H1 (cell line): Measurements from ENCODE around the gene KRTAP12-4. TPM values are rescaled to one million over a fixed set of nuclear protein-coding genes. Genes with fewer than 3 reads are reported as not detected.

Source experiments
- CTCF ChIA-PET: fragments of 300-600 bp; sonication (Branson Sonifier 250); formaldehyde crosslinking; loops from one replicate; lab custom pipeline; 2021; ENCODE audit not compliant: partially characterized antibody; lab: Charles Lee
- POLR2A ChIA-PET: fragments of 300-600 bp; sonication (Branson Sonifier 250); formaldehyde crosslinking; loops from one replicate; lab custom pipeline; 2021; ENCODE audit warnings: inconsistent platforms; ENCODE audit not compliant: partially characterized antibody; lab: Charles Lee
- DNase-seq, 2 experiments: peaks; one replicate each; pipeline versions ENCODE4 v3.0.0 to v3.0.0-alpha.2; 2010 to 2022; ENCODE audit warnings: low spot score in 2 of 2, low read depth in 1 of 2, mixed read lengths in 1 of 2
- FAIRE-seq: peaks from 2 replicates; lab custom pipeline; 2011; peaks lifted over from hg19 to GRCh38; lab: Jason Lieb, UNC
- H2AFZ ChIP-seq: 2 replicates; pipeline ENCODE4 v1.8.1; 2012; ENCODE audit warnings: low read length, inconsistent platforms
- H2AK5ac ChIP-seq: 2 replicates; pipeline ENCODE4 v1.6.1; 2013; ENCODE audit warnings: low read depth, low read length
- H2BK120ac ChIP-seq: replicated peaks from 2 replicates; pipeline ENCODE3; 2013; ENCODE audit warnings: low read depth, low read length, inconsistent platforms
- H2BK12ac ChIP-seq: 2 replicates; pipeline ENCODE4 v1.6.1; 2013; ENCODE audit warnings: low read depth, low read length
- H2BK15ac ChIP-seq: 2 replicates; pipeline ENCODE4 v1.6.1; 2013; ENCODE audit warnings: low read length
- H2BK20ac ChIP-seq: 2 replicates; pipeline ENCODE4 v1.6.1; 2013; ENCODE audit warnings: low read length
- H2BK5ac ChIP-seq: 2 replicates; pipeline ENCODE4 v1.6.1; 2013; ENCODE audit warnings: low read depth, low read length
- H3K14ac ChIP-seq: 2 replicates; pipeline ENCODE4 v1.6.1; 2013; ENCODE audit warnings: inconsistent platforms; ENCODE audit not compliant: insufficient read length
- H3K18ac ChIP-seq: 2 replicates; pipeline ENCODE4 v1.6.1; 2013; ENCODE audit warnings: low read length; ENCODE audit errors: extremely low read depth
- H3K23ac ChIP-seq: 2 replicates; pipeline ENCODE4 v1.6.1; 2013; ENCODE audit warnings: inconsistent platforms; ENCODE audit not compliant: insufficient read length
- H3K23me2 ChIP-seq: 2 replicates; pipeline ENCODE4 v1.6.1; 2013; ENCODE audit warnings: low read depth, low read length
- H3K27ac ChIP-seq: 2 replicates; pipeline ENCODE4 v1.6.1; 2011; ENCODE audit warnings: low read depth, low read length, inconsistent platforms
- H3K27me3 ChIP-seq, 4 experiments: replicated peaks in 1 of 4; 1 replicate in 1 of 4; 2 replicates in 3 of 4; pipeline versions ENCODE4 v1.6.1 to v1.8.1; 2011 to 2013; ENCODE audit warnings: low read length in 3 of 4, mild to moderate bottlenecking in 3 of 4, inconsistent platforms in 2 of 4, mixed read lengths in 2 of 4, moderate library complexity in 1 of 4; ENCODE audit not compliant: control insufficient read depth in 3 of 4, insufficient read depth in 3 of 4; ENCODE audit errors: extremely low read depth in 1 of 4
- H3K36me3 ChIP-seq, 4 experiments: 2 replicates each; pipeline versions ENCODE4 v1.6.1 to v1.8.1; 2011 to 2013; ENCODE audit warnings: mild to moderate bottlenecking in 4 of 4, low read length in 3 of 4, moderate library complexity in 2 of 4, control low read depth in 1 of 4, inconsistent platforms in 1 of 4; ENCODE audit not compliant: insufficient read depth in 4 of 4, control insufficient read depth in 2 of 4
- H3K4ac ChIP-seq: replicated peaks from 2 replicates; pipeline ENCODE3; 2013; ENCODE audit warnings: low read length, low read depth, mixed read lengths, inconsistent platforms; ENCODE audit not compliant: insufficient read length
- H3K4me1 ChIP-seq, 4 experiments: replicated peaks in 1 of 4; 1 replicate in 1 of 4; 2 replicates in 3 of 4; pipeline versions ENCODE4 v1.6.1 to v1.8.1; 2011 to 2013; ENCODE audit warnings: low read length in 3 of 4, inconsistent platforms in 2 of 4, mixed read lengths in 1 of 4; ENCODE audit not compliant: insufficient read depth in 4 of 4, control insufficient read depth in 3 of 4
- H3K4me2 ChIP-seq, 2 experiments: 2 replicates each; pipeline versions ENCODE4 v1.6.1 to v1.8.1; 2011 to 2013; ENCODE audit warnings: low read depth in 2 of 2, low read length in 2 of 2, control low read depth in 1 of 2, inconsistent platforms in 1 of 2, mild to moderate bottlenecking in 1 of 2; ENCODE audit not compliant: insufficient read depth in 1 of 2
- H3K4me3 ChIP-seq, 4 experiments: fragments of 200-600, 300-600 bp in 1 of 4; sonication (generic), shearing (Covaris generic), sonication (Bioruptor Twin) in 1 of 4; 2 replicates each; pipeline versions ENCODE4 v1.5.1 to v1.8.1; 2011 to 2016; ENCODE audit warnings: low read length in 4 of 4, low read depth in 3 of 4, control low read depth in 2 of 4, inconsistent platforms in 2 of 4, mild to moderate bottlenecking in 2 of 4, mixed read lengths in 1 of 4, moderate library complexity in 1 of 4; ENCODE audit not compliant: insufficient read depth in 2 of 4; ENCODE audit errors: extremely low read depth in 1 of 4
- H3K56ac ChIP-seq: replicated peaks from 2 replicates; pipeline ENCODE3; 2013; ENCODE audit warnings: low read depth, mild to moderate bottlenecking, mixed read lengths, low read length, inconsistent platforms; ENCODE audit not compliant: insufficient read length
- H3K79me1 ChIP-seq: 2 replicates; pipeline ENCODE4 v1.6.1; 2013; ENCODE audit warnings: low read depth, low read length, control low read depth
- H3K79me2 ChIP-seq, 2 experiments: 2 replicates each; pipeline versions ENCODE4 v1.6.1 to v1.8.1; 2012 to 2013; ENCODE audit warnings: low read length in 2 of 2, mild to moderate bottlenecking in 2 of 2, inconsistent platforms in 1 of 2; ENCODE audit not compliant: insufficient read depth in 2 of 2, control insufficient read depth in 1 of 2
- H3K9ac ChIP-seq, 4 experiments: replicated peaks in 1 of 4; 1 replicate in 1 of 4; 2 replicates in 3 of 4; pipeline versions ENCODE4 v1.6.1 to v1.8.1; 2011 to 2013; ENCODE audit warnings: low read depth in 3 of 4, low read length in 3 of 4, control low read depth in 2 of 4, mild to moderate bottlenecking in 2 of 4, moderate library complexity in 2 of 4, inconsistent platforms in 1 of 4; ENCODE audit errors: extremely low read depth in 1 of 4
- H3K9me3 ChIP-seq, 2 experiments: 2 replicates each; pipeline versions ENCODE4 v1.6.1 to v1.8.1; 2012 to 2013; ENCODE audit warnings: mild to moderate bottlenecking in 2 of 2, moderate library complexity in 2 of 2, control low read depth in 1 of 2, inconsistent platforms in 1 of 2, low read depth in 1 of 2, low read length in 1 of 2, mixed read lengths in 1 of 2; ENCODE audit not compliant: insufficient read depth in 2 of 2
- H4K20me1 ChIP-seq, 2 experiments: replicated peaks in 1 of 2; 2 replicates each; pipeline versions ENCODE3 to v1.8.1; 2011 to 2013; ENCODE audit warnings: inconsistent platforms in 2 of 2, low read length in 2 of 2, mild to moderate bottlenecking in 1 of 2; ENCODE audit not compliant: insufficient read depth in 2 of 2, control insufficient read depth in 1 of 2
- H4K5ac ChIP-seq: 2 replicates; pipeline ENCODE4 v1.6.1; 2013; ENCODE audit warnings: low read length, low read depth, mixed read lengths, inconsistent platforms; ENCODE audit not compliant: insufficient read length
- H4K8ac ChIP-seq: 2 replicates; pipeline ENCODE4 v1.8.0; 2013; ENCODE audit warnings: mild to moderate bottlenecking, moderate library complexity, low read length, inconsistent platforms; ENCODE audit not compliant: insufficient read depth; ENCODE audit errors: extremely low read depth
- H4K91ac ChIP-seq: replicated peaks from 2 replicates; pipeline ENCODE3; 2013; ENCODE audit warnings: low read length, mixed read lengths, inconsistent platforms; ENCODE audit not compliant: insufficient read length
- TAF1 ChIP-seq: IDR thresholded peaks from 2 replicates; pipeline ENCODE4 v1.6.1; 2011; ENCODE audit warnings: mild to moderate bottlenecking, low read depth, low read length
- WGBS, 2 experiments: shearing (Covaris generic) in 1 of 2; methylation state at CpG; one replicate each; pipeline versions ENCODE4 v1.1.6 to v1.1.7; 2013 to 2015; ENCODE audit warnings: low lambda C conversion rate in 2 of 2, mixed read lengths in 2 of 2, inconsistent platforms in 1 of 2, low coverage in 1 of 2, missing lambda C conversion rate in 1 of 2; ENCODE audit not compliant: insufficient replicate concordance in 2 of 2, insufficient coverage in 1 of 2, insufficient read length in 1 of 2; ENCODE audit errors: extremely low coverage in 1 of 2, missing lambda C conversion rate in 1 of 2; 5-methylcytosine and 5-hydroxymethylcytosine counted together
- polyA plus RNA-seq, 7 experiments: library from polyadenylated mRNA; depleted of rRNA in 3 of 7; stranded (reverse) in 5 of 7; unstranded in 2 of 7; fragments of >200 nt in 5 of 7; fragments of 200-250 nt in 2 of 7; gene quantifications; 1 replicate in 5 of 7; 2 replicates in 1 of 7; 4 replicates in 1 of 7; pipeline versions ENCODE4 v1.2.1 to v1.2.3, GENCODE V29; 2011 to 2013; ENCODE audit warnings: missing spikeins in 2 of 7, mixed read lengths in 2 of 7
- total RNA-seq: library from RNA; stranded (reverse); fragmentation: NEBNext Ultra II Directional; extraction: Animal tissue kit (Norgen Biotek cat#: 25700); gene quantifications from 2 replicates; pipeline ENCODE4 v1.2.1, GENCODE V29; 2021

The KRTAP12-4 gene
- total and polyA plus RNA-seq, 2 of the 8 experiments (the other 6 are each of a cell fraction or from before 2014, with no cell fraction given), result not detected

DNA sequence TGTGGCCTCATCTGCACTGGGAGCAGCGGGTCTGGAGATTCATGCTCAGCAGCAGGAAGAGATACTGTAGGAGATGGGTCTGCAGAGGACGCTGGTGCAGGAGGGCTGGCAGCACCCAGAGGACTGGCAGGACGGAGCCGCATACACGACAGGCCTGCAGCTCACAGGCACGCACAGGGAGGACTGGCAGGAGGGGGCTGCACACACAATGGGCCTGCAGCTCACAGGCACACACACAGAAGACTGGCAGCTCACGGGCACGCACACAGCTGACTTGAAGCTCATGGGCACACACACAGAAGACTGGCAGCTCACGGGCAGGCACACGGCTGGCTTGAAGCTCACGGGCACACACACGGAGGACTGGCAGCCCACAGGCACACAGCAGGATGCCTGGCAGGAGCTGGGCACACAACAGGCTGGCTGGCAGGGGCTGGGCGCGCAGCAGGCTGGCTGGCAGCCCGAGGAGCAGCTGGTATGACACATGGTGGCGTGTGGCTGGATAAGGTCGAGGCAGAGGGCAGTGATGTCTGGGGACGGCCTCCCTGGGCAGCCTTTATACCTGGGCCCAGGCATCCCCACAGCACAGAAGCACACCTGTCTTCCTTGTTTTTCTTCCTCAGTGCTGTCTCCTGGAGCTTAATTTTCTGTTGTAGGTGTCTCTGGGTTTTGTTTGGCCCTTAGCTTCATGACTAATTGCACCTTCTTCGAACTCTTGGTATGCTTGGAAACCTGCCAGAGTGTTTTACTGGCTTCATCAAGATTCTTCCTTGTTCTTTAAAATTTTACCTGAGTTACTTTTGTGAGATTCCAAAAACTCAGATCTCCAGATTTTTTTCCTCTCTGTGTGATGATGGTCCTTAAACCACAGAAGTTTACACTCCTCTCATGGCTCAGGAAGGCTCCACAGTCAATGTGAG lies 12.2 kb upstream of the KRTAP12-4 start, which contains the start of gene KRTAP12-2:
Gene KRTAP12-2 (minus strand): TSS at position 527 of the 920 bp plus-strand sequence. CDS start 41 bp downstream, at position 486.
- no peak within 1 kb of the TSS for H2AFZ ChIP-seq

More for the DNA sequence above, 12.2 kb upstream of the KRTAP12-4 start, which contains the start of gene KRTAP12-2:
- no peak within 1 kb of the TSS for H2BK5ac ChIP-seq
- H3K9ac ChIP-seq, result no peak within 1 kb of the TSS
- POLR2A ChIA-PET, result no interaction called here
- H2BK120ac ChIP-seq, result no peak within 1 kb of the TSS
- FAIRE-seq (no peak), DNase-seq (no peak)
- H2BK15ac ChIP-seq, result 0 out of 2 replicates have a peak within 1 kb of the TSS, but pooled peaks have one; percentile 72
- no peak within 1 kb of the TSS for H3K14ac ChIP-seq
- 0 out of 2 replicates have a peak within 1 kb of the TSS, but pooled peaks have one; percentile 32 for H2BK20ac ChIP-seq
- H4K20me1 ChIP-seq, result no peaks in the 10 kb centered on the region
- H3K18ac ChIP-seq, result no peak within 1 kb of the TSS; the same call in 1 of the 2 replicates
- no peaks in the 10 kb centered on the region for H3K23me2 ChIP-seq
- H3K36me3 ChIP-seq, result no peaks in the 10 kb centered on the region
- H3K9me3 ChIP-seq, result peaks cover 19 to 24% of the 10 kb centered on the region in 2 experiments
- CTCF ChIA-PET, result interaction anchor here (0.7 to 1.2 kb wide), 3 partner anchors 48 to 52 kb away, joined by 3 read pairs; no protein-coding TSS in a partner anchor
- H3K56ac ChIP-seq, result no peak within 1 kb of the TSS
- H4K5ac ChIP-seq, result no peak within 1 kb of the TSS
- H3K23ac ChIP-seq, result no peak within 1 kb of the TSS
- H3K4me2 ChIP-seq, result no peak within 1 kb of the TSS
- no peak within 1 kb of the TSS for H3K4ac ChIP-seq
- H4K8ac ChIP-seq, result no peak within 1 kb of the TSS
- no peak within 1 kb of the TSS for H3K27ac ChIP-seq
- H3K79me2 ChIP-seq, result no peaks in the 10 kb centered on the region; a peak in 1 of 4 replicates
- TF ChIP-seq TAF1, result no peak
- TF ChIP-seq, all 59 proteins: peak for 0
- H2AK5ac ChIP-seq, result no peak within 1 kb of the TSS
- H3K79me1 ChIP-seq, result no peaks in the 10 kb centered on the region
- H3K27me3 ChIP-seq, result no peaks in the 10 kb centered on the region
- H4K91ac ChIP-seq, result no peak within 1 kb of the TSS
- no peak within 1 kb of the TSS for H2BK12ac ChIP-seq
- no peaks in the 10 kb centered on the region; a peak in 2 of 7 replicates for H3K4me1 ChIP-seq
- no peak within 1 kb of the TSS for H3K4me3 ChIP-seq
- 72% methylated on average over 16 of the region's 19 CpGs; no CpG with 5 or more reads in 1 of the 2 experiments for WGBS, 2 experiments
